IMR-90 (cell line): ENCODE results near the gene SLC48A1.
A peak's percentile ranks its signal among the peaks of the same experiment; 100 is the strongest.

Experiments used
- BHLHE40 ChIP-seq: fragments of 150-350 bp; IDR thresholded peaks from 2 replicates; pipeline ENCODE4 v1.6.1; 2016; ENCODE audit warnings: mild to moderate bottlenecking, low read depth, low read length
- CEBPB ChIP-seq: IDR thresholded peaks from 2 replicates; pipeline ENCODE4 v1.6.1; 2012; ENCODE audit warnings: low read depth, low read length, improper control_type of control experiment
- CHD1 ChIP-seq: IDR thresholded peaks from 2 replicates; pipeline ENCODE4 v1.6.1; 2012; ENCODE audit warnings: low read depth, low read length, improper control_type of control experiment
- FOS ChIP-seq: fragments of 150-350 bp; IDR thresholded peaks from 2 replicates; pipeline ENCODE4 v1.6.1; 2016; ENCODE audit warnings: low read depth, low read length
- MAFK ChIP-seq: IDR thresholded peaks from 2 replicates; pipeline ENCODE4 v1.6.1; 2012; ENCODE audit warnings: low read depth, low read length, improper control_type of control experiment
- MAZ ChIP-seq: IDR thresholded peaks from 2 replicates; pipeline ENCODE4 v1.6.1; 2012; ENCODE audit warnings: low read depth, mild to moderate bottlenecking, low read length, improper control_type of control experiment, moderate library complexity, borderline replicate concordance
- MXI1 ChIP-seq: IDR thresholded peaks from 2 replicates; pipeline ENCODE4 v1.6.1; 2012; ENCODE audit warnings: low read depth, mild to moderate bottlenecking, low read length, moderate library complexity, borderline replicate concordance
- NFE2L2 ChIP-seq: fragments of 150-350 bp; IDR thresholded peaks from 2 replicates; pipeline ENCODE4 v1.6.1; 2016; ENCODE audit warnings: low read depth, mild to moderate bottlenecking, low read length
- POLR2A ChIP-seq: IDR thresholded peaks from 2 replicates; pipeline ENCODE4 v1.6.1; 2012; ENCODE audit warnings: mild to moderate bottlenecking, low read depth, low read length
- RCOR1 ChIP-seq: IDR thresholded peaks from 2 replicates; pipeline ENCODE4 v1.6.1; 2012; ENCODE audit warnings: mild to moderate bottlenecking, low read length, improper control_type of control experiment; ENCODE audit not compliant: insufficient replicate concordance
- RFX5 ChIP-seq: IDR thresholded peaks from 2 replicates; pipeline ENCODE4 v1.8.0; 2012; ENCODE audit warnings: low read depth, mild to moderate bottlenecking, low read length, moderate library complexity
- SMC3 ChIP-seq: fragments of 150-350 bp; IDR thresholded peaks from 2 replicates; pipeline ENCODE4 v1.6.1; 2016; ENCODE audit warnings: low read depth, mild to moderate bottlenecking, antibody characterized with exemption, low read length, moderate library complexity
- TF ChIP-seq, protein P1 (sequence below): conservative IDR thresholded peaks from 2 replicates; pipeline ENCODE4 v1.5.1; 2012; ENCODE audit warnings: mild to moderate bottlenecking, low read depth, low read length, improper control_type of control experiment
- TF ChIP-seq, protein P2 (sequence below): fragments of 150-350 bp; IDR thresholded peaks from 2 replicates; pipeline ENCODE4 v1.6.1; 2016; ENCODE audit warnings: low read depth, mild to moderate bottlenecking, low read length, moderate library complexity, borderline replicate concordance

DNA sequence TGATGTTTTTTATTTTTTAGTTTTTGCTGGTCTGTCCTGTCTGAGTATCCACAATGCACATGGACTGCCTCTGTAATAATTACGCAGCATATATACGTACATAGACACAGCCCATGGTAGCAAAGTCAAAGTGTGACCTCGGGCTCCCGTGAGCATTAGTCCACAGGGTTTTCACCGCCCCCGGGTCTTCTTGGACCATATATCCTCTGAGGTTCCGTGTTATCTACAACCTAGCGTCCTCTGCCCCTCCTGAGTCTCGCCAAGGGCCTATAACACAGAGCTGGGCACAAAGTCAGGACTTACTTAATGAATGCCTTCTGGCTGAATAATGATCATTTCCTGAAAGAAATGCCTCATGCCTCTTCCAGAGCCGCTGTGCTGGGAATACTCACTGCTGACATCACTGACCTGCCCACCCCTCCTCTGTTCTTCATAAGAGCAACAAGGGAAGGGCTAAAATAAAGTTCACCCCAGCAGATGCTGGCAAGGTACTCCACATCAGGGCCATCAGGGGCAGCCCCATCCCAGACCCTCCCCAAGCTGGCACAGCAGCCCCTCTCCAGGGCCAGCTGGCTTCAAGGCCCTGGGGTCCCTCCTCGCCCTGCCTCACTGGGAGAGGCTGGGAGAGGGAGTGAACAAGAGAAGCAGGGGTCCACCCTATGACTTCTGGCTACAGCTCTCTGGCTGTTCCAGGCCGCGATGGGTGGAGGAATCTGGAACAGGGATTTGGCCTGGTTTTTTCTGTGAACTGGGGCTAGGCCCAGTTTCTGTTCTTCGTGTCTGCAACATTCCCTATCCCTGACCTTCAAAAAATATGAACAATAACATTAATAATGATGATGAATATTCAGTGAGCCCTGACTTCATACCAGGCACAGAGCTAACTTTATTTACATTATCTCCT, 38.8 kb downstream of the SLC48A1 start:
- TF ChIP-seq RCOR1 (no peak), CHD1 (no peak), MAZ (peak; percentile 34; the same call in 1 of the 2 replicates), POLR2A (peak; percentile 40; the same call in 1 of the 2 replicates), BHLHE40 (no peak), CEBPB (no peak), NFE2L2 (no peak), MXI1 (no peak), FOS (0 out of 2 replicates have a peak, but pooled peaks have one; percentile 2), RFX5 (no peak), MAFK (no peak), SMC3 (no peak)
- TF ChIP-seq, protein P1, sequence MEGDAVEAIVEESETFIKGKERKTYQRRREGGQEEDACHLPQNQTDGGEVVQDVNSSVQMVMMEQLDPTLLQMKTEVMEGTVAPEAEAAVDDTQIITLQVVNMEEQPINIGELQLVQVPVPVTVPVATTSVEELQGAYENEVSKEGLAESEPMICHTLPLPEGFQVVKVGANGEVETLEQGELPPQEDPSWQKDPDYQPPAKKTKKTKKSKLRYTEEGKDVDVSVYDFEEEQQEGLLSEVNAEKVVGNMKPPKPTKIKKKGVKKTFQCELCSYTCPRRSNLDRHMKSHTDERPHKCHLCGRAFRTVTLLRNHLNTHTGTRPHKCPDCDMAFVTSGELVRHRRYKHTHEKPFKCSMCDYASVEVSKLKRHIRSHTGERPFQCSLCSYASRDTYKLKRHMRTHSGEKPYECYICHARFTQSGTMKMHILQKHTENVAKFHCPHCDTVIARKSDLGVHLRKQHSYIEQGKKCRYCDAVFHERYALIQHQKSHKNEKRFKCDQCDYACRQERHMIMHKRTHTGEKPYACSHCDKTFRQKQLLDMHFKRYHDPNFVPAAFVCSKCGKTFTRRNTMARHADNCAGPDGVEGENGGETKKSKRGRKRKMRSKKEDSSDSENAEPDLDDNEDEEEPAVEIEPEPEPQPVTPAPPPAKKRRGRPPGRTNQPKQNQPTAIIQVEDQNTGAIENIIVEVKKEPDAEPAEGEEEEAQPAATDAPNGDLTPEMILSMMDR: no peak
- TF ChIP-seq, protein P2, sequence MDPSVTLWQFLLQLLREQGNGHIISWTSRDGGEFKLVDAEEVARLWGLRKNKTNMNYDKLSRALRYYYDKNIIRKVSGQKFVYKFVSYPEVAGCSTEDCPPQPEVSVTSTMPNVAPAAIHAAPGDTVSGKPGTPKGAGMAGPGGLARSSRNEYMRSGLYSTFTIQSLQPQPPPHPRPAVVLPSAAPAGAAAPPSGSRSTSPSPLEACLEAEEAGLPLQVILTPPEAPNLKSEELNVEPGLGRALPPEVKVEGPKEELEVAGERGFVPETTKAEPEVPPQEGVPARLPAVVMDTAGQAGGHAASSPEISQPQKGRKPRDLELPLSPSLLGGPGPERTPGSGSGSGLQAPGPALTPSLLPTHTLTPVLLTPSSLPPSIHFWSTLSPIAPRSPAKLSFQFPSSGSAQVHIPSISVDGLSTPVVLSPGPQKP: no peak
